ENCODE results near the gene RAB36. TPM values are rescaled to one million over a fixed set of nuclear protein-coding genes. Genes with fewer than 3 reads are reported as not detected.

Gene RAB36
- total RNA-seq, 1 donor from 2014 or later, result 1.7 TPM

DNA sequence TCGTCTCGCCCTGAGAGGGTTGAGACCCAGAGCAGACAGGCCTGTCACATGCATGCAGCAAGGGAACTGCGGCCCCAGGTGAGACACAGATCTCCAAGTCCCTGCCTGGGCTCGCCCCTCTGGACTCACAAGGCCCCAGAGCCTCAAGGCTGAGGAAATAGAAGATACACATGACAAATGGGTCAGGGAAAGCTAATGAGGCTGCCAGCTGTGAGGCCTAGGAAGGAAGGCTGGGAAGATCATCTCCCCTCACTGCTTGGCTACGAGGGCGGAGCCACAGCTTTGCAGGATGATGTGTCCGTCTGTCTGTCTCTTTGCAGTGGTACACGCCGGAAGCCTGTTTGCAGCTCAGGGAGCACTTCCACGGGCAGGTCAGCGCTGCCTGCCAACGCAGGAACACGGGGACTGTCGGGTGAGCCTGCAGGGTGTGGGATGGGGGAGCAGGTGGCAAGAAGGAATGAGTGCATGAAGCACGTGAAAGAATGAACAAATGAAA is 4.5 kb downstream of the RAB36 start:
- Mint-ChIP-seq H3K27ac (no peak overlapping the region), H3K4me3 (no peak overlapping the region), H3K4me1 (peaks cover 36% of the 10 kb centered on the region), H3K27me3 (no peaks in the 10 kb centered on the region), H3K9me3 (no peaks in the 10 kb centered on the region), H3K36me3 (ENCODE audit: low read depth) (no peaks in the 10 kb centered on the region)
- DNase-seq (no peak), ATAC-seq (ENCODE audit: low read depth) (no peak)
- TF ChIP-seq, protein P1, sequence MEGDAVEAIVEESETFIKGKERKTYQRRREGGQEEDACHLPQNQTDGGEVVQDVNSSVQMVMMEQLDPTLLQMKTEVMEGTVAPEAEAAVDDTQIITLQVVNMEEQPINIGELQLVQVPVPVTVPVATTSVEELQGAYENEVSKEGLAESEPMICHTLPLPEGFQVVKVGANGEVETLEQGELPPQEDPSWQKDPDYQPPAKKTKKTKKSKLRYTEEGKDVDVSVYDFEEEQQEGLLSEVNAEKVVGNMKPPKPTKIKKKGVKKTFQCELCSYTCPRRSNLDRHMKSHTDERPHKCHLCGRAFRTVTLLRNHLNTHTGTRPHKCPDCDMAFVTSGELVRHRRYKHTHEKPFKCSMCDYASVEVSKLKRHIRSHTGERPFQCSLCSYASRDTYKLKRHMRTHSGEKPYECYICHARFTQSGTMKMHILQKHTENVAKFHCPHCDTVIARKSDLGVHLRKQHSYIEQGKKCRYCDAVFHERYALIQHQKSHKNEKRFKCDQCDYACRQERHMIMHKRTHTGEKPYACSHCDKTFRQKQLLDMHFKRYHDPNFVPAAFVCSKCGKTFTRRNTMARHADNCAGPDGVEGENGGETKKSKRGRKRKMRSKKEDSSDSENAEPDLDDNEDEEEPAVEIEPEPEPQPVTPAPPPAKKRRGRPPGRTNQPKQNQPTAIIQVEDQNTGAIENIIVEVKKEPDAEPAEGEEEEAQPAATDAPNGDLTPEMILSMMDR (IDR thresholded peaks at IDR 0.05), result no peak
- ChIA-PET CTCF (no interaction called here), POLR2A (interaction anchor here (1.5 kb wide), 1 partner anchor 8 kb away, joined by 3 read pairs; the partner anchor contains the start of gene RSPH14)
- intact Hi-C loops (cut with micrococcal nuclease), result loop anchor here (10.0 kb wide), 1 partner anchor 685 kb away; the partner anchor contains the start of gene DERL3

DNA sequence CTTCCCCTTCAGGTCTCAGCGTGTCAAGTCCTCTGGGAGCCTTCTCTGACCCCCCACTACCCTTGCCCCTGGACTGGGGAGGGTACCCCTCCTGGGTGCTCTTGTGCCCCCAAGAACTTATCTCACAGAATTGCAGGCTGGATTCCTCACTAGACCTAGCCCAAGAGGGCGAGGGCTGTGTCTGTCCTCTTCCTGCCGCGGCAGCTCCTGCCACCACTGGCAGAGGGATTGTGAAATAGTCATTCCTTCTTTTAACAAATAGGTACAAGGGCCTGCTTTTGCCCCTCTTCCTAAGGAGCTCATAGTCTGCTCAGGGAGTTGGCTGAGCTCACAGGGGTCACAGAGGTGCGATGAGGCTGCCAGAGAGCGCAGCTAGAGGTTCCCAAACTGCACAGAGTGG is 5.5 kb downstream of the RAB36 start:
- Mint-ChIP-seq H3K4me3 (no peak overlapping the region), H3K27ac (peak overlapping the region; percentile 30), H3K4me1 (peaks cover 27% of the 10 kb centered on the region), H3K36me3 (ENCODE audit: low read depth) (no peaks in the 10 kb centered on the region), H3K9me3 (no peaks in the 10 kb centered on the region), H3K27me3 (no peaks in the 10 kb centered on the region)
- no peak for ATAC-seq (ENCODE audit: low read depth)
- intact Hi-C loops (cut with micrococcal nuclease), result no loop called here
- POLR2A ChIA-PET, result interaction anchor here (1.5 kb wide), 1 partner anchor 9 kb away, joined by 3 read pairs; the partner anchor contains the start of gene RSPH14
- TF ChIP-seq, protein P1 (IDR thresholded peaks at IDR 0.05), result no peak
- CTCF ChIA-PET, result no interaction called here
- DNase-seq, result no peak

DNA sequence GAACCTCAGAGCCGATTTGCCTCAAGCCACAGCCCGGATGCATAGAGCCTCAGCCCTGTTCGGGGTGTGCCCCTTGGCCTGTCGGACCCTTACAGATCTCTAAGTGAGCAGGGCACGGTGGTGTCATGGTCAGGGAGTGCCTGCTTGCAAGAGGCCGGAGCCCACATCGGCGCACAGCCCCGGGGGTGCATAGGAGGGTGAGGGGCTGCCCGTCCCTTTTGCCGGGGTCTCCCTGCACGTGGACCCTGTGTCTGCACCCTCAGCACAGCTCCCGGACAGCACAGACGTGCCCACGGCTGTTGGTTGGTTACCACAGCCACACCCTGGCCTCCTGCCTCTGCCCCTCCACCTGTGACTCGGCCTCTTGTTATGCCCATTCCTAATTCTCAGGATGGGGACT is 6.5 kb downstream of the RAB36 start:
- Mint-ChIP-seq H3K9me3 (no peaks in the 10 kb centered on the region), H3K4me1 (peaks cover 27% of the 10 kb centered on the region), H3K27ac (no peak overlapping the region), H3K4me3 (no peak overlapping the region), H3K36me3 (ENCODE audit: low read depth) (no peaks in the 10 kb centered on the region), H3K27me3 (no peaks in the 10 kb centered on the region)
- TF ChIP-seq, protein P1 (IDR thresholded peaks at IDR 0.05), result no peak
- DNase-seq (no peak), ATAC-seq (ENCODE audit: low read depth) (no peak)
- ChIA-PET POLR2A (interaction anchor here (1.4 kb wide), 1 partner anchor 21 kb away, joined by 3 read pairs; no protein-coding TSS in a partner anchor), CTCF (interaction anchor here (1.7 kb wide), 1 partner anchor 24 kb away, joined by 5 read pairs; no protein-coding TSS in a partner anchor)
- intact Hi-C loops (cut with micrococcal nuclease), result no loop called here

DNA sequence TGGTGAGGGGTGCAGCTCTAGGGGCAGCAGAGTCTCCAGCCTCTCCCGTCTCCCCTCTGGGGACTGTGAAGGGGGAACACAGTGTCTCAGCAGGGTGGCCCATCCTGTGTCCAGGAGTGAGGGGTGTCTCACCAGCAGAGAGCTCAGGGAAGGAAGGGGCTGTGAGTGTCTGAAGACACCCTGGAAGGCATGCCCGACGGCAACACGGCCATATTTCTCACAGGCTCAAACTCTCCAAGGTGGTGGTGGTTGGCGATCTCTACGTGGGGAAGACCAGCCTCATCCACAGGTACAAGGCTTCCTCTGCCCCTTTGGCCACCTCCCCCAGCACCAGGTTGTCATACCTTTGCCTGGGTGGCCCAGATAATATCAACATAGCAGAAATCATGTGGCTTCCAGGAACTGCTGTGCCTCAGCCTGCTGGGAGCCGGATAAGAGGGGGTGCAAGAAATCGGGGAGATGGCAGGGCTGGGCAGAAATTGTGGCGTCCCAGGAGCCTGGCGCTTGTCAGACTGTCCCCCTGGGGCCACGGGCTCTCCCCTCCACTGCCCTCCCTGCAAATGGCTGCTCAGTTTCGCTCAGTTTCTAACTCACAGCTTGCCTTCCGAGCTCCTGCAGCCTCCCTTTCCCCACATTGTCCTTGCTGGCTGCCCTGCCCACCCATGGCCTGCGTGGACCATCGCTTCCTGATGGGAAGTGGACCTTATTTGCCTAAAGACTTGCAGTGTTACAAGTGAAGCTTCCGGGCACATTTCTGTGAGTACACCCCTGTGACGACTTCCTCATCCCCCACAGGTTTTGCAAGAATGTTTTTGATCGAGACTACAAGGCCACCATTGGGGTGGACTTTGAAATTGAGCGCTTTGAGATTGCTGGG is 7.2 kb downstream of the RAB36 start:
- TF ChIP-seq, protein P1 (IDR thresholded peaks at IDR 0.05), result no peak
- H3K4me3 Mint-ChIP-seq, result peak overlapping the region; percentile 80
- H3K36me3 Mint-ChIP-seq (ENCODE audit: low read depth), result no peaks in the 10 kb centered on the region
- peak overlapping the region; percentile 98 for H3K27ac Mint-ChIP-seq
- peaks cover 29% of the 10 kb centered on the region for H3K4me1 Mint-ChIP-seq
- intact Hi-C loops (cut with micrococcal nuclease), result no loop called here
- DNase-seq (peak; percentile 30), ATAC-seq (ENCODE audit: low read depth) (peak; percentile 75)
- no peaks in the 10 kb centered on the region for H3K9me3 Mint-ChIP-seq
- no peaks in the 10 kb centered on the region for H3K27me3 Mint-ChIP-seq
- ChIA-PET POLR2A (interaction anchor here (0.8 to 1.7 kb wide), 7 partner anchors 8 to 33 kb away, joined by 3 to 6 read pairs (median 4); partner anchors contain the start of genes BCR and RSPH14), CTCF (interaction anchor here (0.8 to 1.7 kb wide), 3 partner anchors 8 to 26 kb away, joined by 3 to 5 read pairs (median 3); no protein-coding TSS in a partner anchor)

DNA sequence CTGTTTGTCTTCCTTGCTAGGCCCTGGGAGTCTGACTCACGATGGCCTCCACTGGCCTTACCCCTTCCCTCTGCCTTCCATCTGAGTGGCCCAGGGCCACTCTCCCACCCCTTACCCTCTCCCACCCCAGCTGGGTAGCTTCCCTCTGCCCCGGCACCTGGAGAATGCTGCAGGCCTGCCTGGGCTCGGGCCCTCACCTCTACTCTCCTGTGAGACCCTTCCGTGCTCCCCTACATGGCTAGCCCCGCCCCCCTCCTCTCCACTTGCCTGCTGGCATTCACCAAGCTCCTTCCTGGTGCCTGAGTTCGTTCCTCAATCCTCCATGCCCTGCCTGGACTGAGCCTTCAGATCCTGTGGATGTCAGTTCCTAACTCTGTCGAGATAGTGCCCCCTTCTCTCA is 8.7 kb downstream of the RAB36 start:
- intact Hi-C loops (cut with micrococcal nuclease), result no loop called here
- no peaks in the 10 kb centered on the region for H3K9me3 Mint-ChIP-seq
- no peaks in the 10 kb centered on the region for H3K36me3 Mint-ChIP-seq (ENCODE audit: low read depth)
- POLR2A ChIA-PET, result interaction anchor here (1.7 kb wide), 1 partner anchor 9 kb away, joined by 4 read pairs; no protein-coding TSS in a partner anchor
- DNase-seq, result no peak
- H3K4me1 Mint-ChIP-seq, result peaks cover 29% of the 10 kb centered on the region
- CTCF ChIA-PET, result interaction anchor here (0.7 to 1.0 kb wide), 3 partner anchors 9 to 35 kb away, joined by 3 read pairs; no protein-coding TSS in a partner anchor
- no peaks in the 10 kb centered on the region for H3K27me3 Mint-ChIP-seq
- TF ChIP-seq, protein P1 (IDR thresholded peaks at IDR 0.05), result no peak
- ATAC-seq (ENCODE audit: low read depth), result no peak
- no peak overlapping the region for H3K4me3 Mint-ChIP-seq
- H3K27ac Mint-ChIP-seq, result peak overlapping the region; percentile 98
